OCI-LY7 (cell line): ENCODE results near the gene GPRIN3.

Source experiments
- EZH2phosphoT487 ChIP-seq: fragments of 200-600 bp; sonication (generic); IDR thresholded peaks from 2 replicates; pipeline ENCODE4 v1.6.1; 2018; ENCODE audit warnings: low read depth, borderline replicate concordance, mild to moderate bottlenecking, mixed run types, antibody characterized with exemption, low read length, moderate library complexity, mixed read lengths
- TF ChIP-seq, protein P1 (sequence below): fragments of 200-600 bp; sonication (generic); conservative IDR thresholded peaks from 2 replicates; pipeline ENCODE4 v1.5.1; 2014; ENCODE audit warnings: mild to moderate bottlenecking, antibody characterized with exemption, low read length, moderate library complexity, mixed read lengths

DNA sequence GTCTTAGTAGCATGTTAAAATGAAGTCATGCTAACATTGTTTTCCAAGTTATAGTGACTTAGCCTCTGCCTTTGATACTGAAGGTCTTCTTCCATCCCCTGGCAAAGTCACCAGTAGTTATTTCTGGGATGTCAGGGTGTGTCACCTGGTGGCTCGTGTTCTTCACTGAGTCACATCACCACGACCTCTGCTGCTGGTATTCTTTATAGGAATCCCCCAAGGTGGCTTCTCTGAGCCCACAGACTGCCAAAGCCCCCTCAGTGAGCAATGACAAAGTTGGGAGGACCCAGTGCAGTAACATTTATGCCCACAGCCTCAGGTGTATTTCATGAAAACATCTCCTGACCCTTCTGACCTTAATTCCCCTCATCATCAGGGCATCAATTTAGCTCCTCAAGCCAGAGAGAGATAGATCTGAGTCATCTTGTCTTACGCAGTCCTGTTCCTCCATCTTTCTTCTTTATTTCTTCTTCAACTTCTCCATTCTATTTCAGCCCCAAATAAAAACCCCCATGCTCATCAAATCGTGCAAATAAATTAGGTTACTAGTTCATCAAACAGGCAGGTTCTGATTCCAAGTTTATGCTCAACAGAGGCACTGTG, 29.3 kb upstream of the GPRIN3 start:
- TF ChIP-seq, protein P1, sequence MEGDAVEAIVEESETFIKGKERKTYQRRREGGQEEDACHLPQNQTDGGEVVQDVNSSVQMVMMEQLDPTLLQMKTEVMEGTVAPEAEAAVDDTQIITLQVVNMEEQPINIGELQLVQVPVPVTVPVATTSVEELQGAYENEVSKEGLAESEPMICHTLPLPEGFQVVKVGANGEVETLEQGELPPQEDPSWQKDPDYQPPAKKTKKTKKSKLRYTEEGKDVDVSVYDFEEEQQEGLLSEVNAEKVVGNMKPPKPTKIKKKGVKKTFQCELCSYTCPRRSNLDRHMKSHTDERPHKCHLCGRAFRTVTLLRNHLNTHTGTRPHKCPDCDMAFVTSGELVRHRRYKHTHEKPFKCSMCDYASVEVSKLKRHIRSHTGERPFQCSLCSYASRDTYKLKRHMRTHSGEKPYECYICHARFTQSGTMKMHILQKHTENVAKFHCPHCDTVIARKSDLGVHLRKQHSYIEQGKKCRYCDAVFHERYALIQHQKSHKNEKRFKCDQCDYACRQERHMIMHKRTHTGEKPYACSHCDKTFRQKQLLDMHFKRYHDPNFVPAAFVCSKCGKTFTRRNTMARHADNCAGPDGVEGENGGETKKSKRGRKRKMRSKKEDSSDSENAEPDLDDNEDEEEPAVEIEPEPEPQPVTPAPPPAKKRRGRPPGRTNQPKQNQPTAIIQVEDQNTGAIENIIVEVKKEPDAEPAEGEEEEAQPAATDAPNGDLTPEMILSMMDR, result no peak
- no peak for TF ChIP-seq EZH2phosphoT487
